Measurements from ENCODE around the gene MME.

Gene MME

GRCh38 chr3:155064920-155065319 is 15.2 kb upstream of the MME start:
- no peaks in the 10 kb centered on the region for H3K9me3 ChIP-seq (ENCODE audit: control insufficient read depth, low read length)
- H3K4me1 ChIP-seq (ENCODE audit: control insufficient read depth, insufficient read depth, low read length), result no peaks in the 10 kb centered on the region
- H3K36me3 ChIP-seq (ENCODE audit: control insufficient read depth, insufficient read depth, low read length), result no peaks in the 10 kb centered on the region
- H3K4me3 ChIP-seq (ENCODE audit: low read length), result no peak overlapping the region
- H3K9ac ChIP-seq (ENCODE audit: low read length), result no peak overlapping the region
- H3K27me3 ChIP-seq (ENCODE audit: control insufficient read depth, insufficient read depth, low read length), result no peaks in the 10 kb centered on the region

- no peaks in the 10 kb centered on the region for H3K4me1 ChIP-seq (ENCODE audit: control insufficient read depth, insufficient read depth, low read length)
Measured at GRCh38 chr3:155065537-155065936, 14.6 kb upstream of the MME start.

GRCh38 chr3:155069729-155070128 is 10.4 kb upstream of the MME start:
- H3K36me3 ChIP-seq (ENCODE audit: control insufficient read depth, insufficient read depth, low read length), result no peaks in the 10 kb centered on the region
- no peak overlapping the region for H3K9ac ChIP-seq (ENCODE audit: low read length)
- H3K4me3 ChIP-seq (ENCODE audit: low read length), result no peak overlapping the region
- H3K9me3 ChIP-seq (ENCODE audit: control insufficient read depth, low read length), result no peaks in the 10 kb centered on the region
- no peaks in the 10 kb centered on the region for H3K4me1 ChIP-seq (ENCODE audit: control insufficient read depth, insufficient read depth, low read length)
- no peaks in the 10 kb centered on the region for H3K27me3 ChIP-seq (ENCODE audit: control insufficient read depth, insufficient read depth, low read length)

More at GRCh38 chr3:155065537-155065936, 14.6 kb upstream of the MME start:
- Histone ChIP-seq H3K4me3 (ENCODE audit: low read length) (no peak overlapping the region), H3K27me3 (ENCODE audit: control insufficient read depth, insufficient read depth, low read length) (no peaks in the 10 kb centered on the region), H3K36me3 (ENCODE audit: control insufficient read depth, insufficient read depth, low read length) (no peaks in the 10 kb centered on the region), H3K9me3 (ENCODE audit: control insufficient read depth, low read length) (no peaks in the 10 kb centered on the region), H3K9ac (ENCODE audit: low read length) (no peak overlapping the region)

GRCh38 chr3:155070316-155070715 is 9.8 kb upstream of the MME start:
- Histone ChIP-seq H3K9ac (ENCODE audit: low read length) (no peak overlapping the region), H3K4me1 (ENCODE audit: control insufficient read depth, insufficient read depth, low read length) (no peaks in the 10 kb centered on the region), H3K36me3 (ENCODE audit: control insufficient read depth, insufficient read depth, low read length) (no peaks in the 10 kb centered on the region), H3K27me3 (ENCODE audit: control insufficient read depth, insufficient read depth, low read length) (no peaks in the 10 kb centered on the region), H3K4me3 (ENCODE audit: low read length) (no peak overlapping the region), H3K9me3 (ENCODE audit: control insufficient read depth, low read length) (no peaks in the 10 kb centered on the region)

- no peaks in the 10 kb centered on the region for H3K4me1 ChIP-seq (ENCODE audit: control insufficient read depth, insufficient read depth, low read length)
- no peak overlapping the region for H3K9ac ChIP-seq (ENCODE audit: low read length)
Measured at GRCh38 chr3:155070932-155071387, 9.2 kb upstream of the MME start.

GRCh38 chr3:155075200-155075599 is 4.9 kb upstream of the MME start:
- H3K27me3 ChIP-seq (ENCODE audit: control insufficient read depth, insufficient read depth, low read length), result peaks cover 22% of the 10 kb centered on the region
- H3K9ac ChIP-seq (ENCODE audit: low read length), result no peak overlapping the region
- no peaks in the 10 kb centered on the region for H3K36me3 ChIP-seq (ENCODE audit: control insufficient read depth, insufficient read depth, low read length)
- H3K4me3 ChIP-seq (ENCODE audit: low read length), result no peak overlapping the region
- peaks cover 5% of the 10 kb centered on the region for H3K4me1 ChIP-seq (ENCODE audit: control insufficient read depth, insufficient read depth, low read length)
- no peaks in the 10 kb centered on the region for H3K9me3 ChIP-seq (ENCODE audit: control insufficient read depth, low read length)

More at GRCh38 chr3:155070932-155071387, 9.2 kb upstream of the MME start:
- no peaks in the 10 kb centered on the region for H3K27me3 ChIP-seq (ENCODE audit: control insufficient read depth, insufficient read depth, low read length)
- no peaks in the 10 kb centered on the region for H3K36me3 ChIP-seq (ENCODE audit: control insufficient read depth, insufficient read depth, low read length)
- no peaks in the 10 kb centered on the region for H3K9me3 ChIP-seq (ENCODE audit: control insufficient read depth, low read length)
- H3K4me3 ChIP-seq (ENCODE audit: low read length), result no peak overlapping the region

GRCh38 chr3:155076888-155077287 is 3.2 kb upstream of the MME start:
- Histone ChIP-seq H3K4me3 (ENCODE audit: low read length) (no peak overlapping the region), H3K27me3 (ENCODE audit: control insufficient read depth, insufficient read depth, low read length) (peaks cover 34% of the 10 kb centered on the region), H3K4me1 (ENCODE audit: control insufficient read depth, insufficient read depth, low read length) (peaks cover 5% of the 10 kb centered on the region), H3K9me3 (ENCODE audit: control insufficient read depth, low read length) (no peaks in the 10 kb centered on the region), H3K9ac (ENCODE audit: low read length) (no peak overlapping the region), H3K36me3 (ENCODE audit: control insufficient read depth, insufficient read depth, low read length) (no peaks in the 10 kb centered on the region)

GRCh38 chr3:155078711-155079467 is 1.2 kb upstream of the MME start:
- Histone ChIP-seq H3K4me3 (ENCODE audit: low read length) (no peak overlapping the region), H3K9ac (ENCODE audit: low read length) (no peak overlapping the region), H3K9me3 (ENCODE audit: control insufficient read depth, low read length) (no peaks in the 10 kb centered on the region), H3K4me1 (ENCODE audit: control insufficient read depth, insufficient read depth, low read length) (peaks cover 5% of the 10 kb centered on the region), H3K36me3 (ENCODE audit: control insufficient read depth, insufficient read depth, low read length) (no peaks in the 10 kb centered on the region), H3K27me3 (ENCODE audit: control insufficient read depth, insufficient read depth, low read length) (peaks cover 42% of the 10 kb centered on the region)

GRCh38 chr3:155079468-155079745 is 712 bp upstream of the MME start:
- Histone ChIP-seq H3K9me3 (ENCODE audit: control insufficient read depth, low read length) (no peaks in the 10 kb centered on the region), H3K4me3 (ENCODE audit: low read length) (no peak overlapping the region), H3K36me3 (ENCODE audit: control insufficient read depth, insufficient read depth, low read length) (no peaks in the 10 kb centered on the region), H3K4me1 (ENCODE audit: control insufficient read depth, insufficient read depth, low read length) (peaks cover 5% of the 10 kb centered on the region), H3K9ac (ENCODE audit: low read length) (no peak overlapping the region), H3K27me3 (ENCODE audit: control insufficient read depth, insufficient read depth, low read length) (peaks cover 42% of the 10 kb centered on the region)

- H3K4me3 ChIP-seq (ENCODE audit: low read length), result no peak overlapping the region
- no peaks in the 10 kb centered on the region for H3K36me3 ChIP-seq (ENCODE audit: control insufficient read depth, insufficient read depth, low read length)
- H3K27me3 ChIP-seq (ENCODE audit: control insufficient read depth, insufficient read depth, low read length), result peaks cover 42% of the 10 kb centered on the region
- no peak overlapping the region for H3K9ac ChIP-seq (ENCODE audit: low read length)
- H3K4me1 ChIP-seq (ENCODE audit: control insufficient read depth, insufficient read depth, low read length), result peaks cover 5% of the 10 kb centered on the region
- no peaks in the 10 kb centered on the region for H3K9me3 ChIP-seq (ENCODE audit: control insufficient read depth, low read length)
Measured at GRCh38 chr3:155080692-155081091, 573 bp downstream of the MME start.

GRCh38 chr3:155083313-155083905 is 3.3 kb downstream of the MME start:
- Histone ChIP-seq H3K36me3 (ENCODE audit: control insufficient read depth, insufficient read depth, low read length) (no peaks in the 10 kb centered on the region), H3K4me1 (ENCODE audit: control insufficient read depth, insufficient read depth, low read length) (peaks cover 5% of the 10 kb centered on the region), H3K9me3 (ENCODE audit: control insufficient read depth, low read length) (no peaks in the 10 kb centered on the region), H3K9ac (ENCODE audit: low read length) (no peak overlapping the region), H3K4me3 (ENCODE audit: low read length) (no peak overlapping the region), H3K27me3 (ENCODE audit: control insufficient read depth, insufficient read depth, low read length) (peaks cover 35% of the 10 kb centered on the region)

- H3K4me1 ChIP-seq (ENCODE audit: control insufficient read depth, insufficient read depth, low read length), result no peaks in the 10 kb centered on the region
- no peaks in the 10 kb centered on the region for H3K36me3 ChIP-seq (ENCODE audit: control insufficient read depth, insufficient read depth, low read length)
- H3K27me3 ChIP-seq (ENCODE audit: control insufficient read depth, insufficient read depth, low read length), result peaks cover 26% of the 10 kb centered on the region
- no peaks in the 10 kb centered on the region for H3K9me3 ChIP-seq (ENCODE audit: control insufficient read depth, low read length)
- H3K4me3 ChIP-seq (ENCODE audit: low read length), result no peak overlapping the region
- H3K9ac ChIP-seq (ENCODE audit: low read length), result no peak overlapping the region
Measured at GRCh38 chr3:155084567-155084966, 4.4 kb downstream of the MME start.
